Transverse colon (tissue), 4 donors: ENCODE data around the gene NDEL1. TPM values are rescaled to one million over a fixed set of nuclear protein-coding genes. Genes with fewer than 3 reads are reported as not detected.

Experiments used
- DNase-seq: peaks from one replicate; pipeline ENCODE4 v3.0.0-alpha.2; 2019
- H3K27ac ChIP-seq, 4 donors: fragments of 200-600 bp; sonication (generic); 2 replicates each; pipeline ENCODE4 v1.5.1; 2016 to 2018; ENCODE audit warnings: inconsistent platforms in 4 of 4
- H3K27me3 ChIP-seq: fragments of 200-600 bp; sonication (generic); 2 replicates; pipeline ENCODE4 v1.5.1; 2017; ENCODE audit warnings: inconsistent platforms
- H3K36me3 ChIP-seq, 4 donors: fragments of 200-600 bp; sonication (generic); 2 replicates each; pipeline ENCODE4 v1.5.1; 2017 to 2019; ENCODE audit warnings: inconsistent platforms in 4 of 4
- H3K4me1 ChIP-seq, 4 donors: fragments of 200-600 bp; sonication (generic); 2 replicates each; pipeline ENCODE4 v1.5.1; 2017 to 2020; ENCODE audit warnings: inconsistent platforms in 4 of 4
- H3K4me3 ChIP-seq, 4 donors: fragments of 200-600 bp; sonication (generic); 1 replicate in 1 of 4; 2 replicates in 3 of 4; pipeline versions ENCODE4 v1.5.1 to v1.6.1; 2017 to 2019; ENCODE audit warnings: inconsistent platforms in 4 of 4
- H3K9me3 ChIP-seq, 2 donors: fragments of 200-600 bp; sonication (generic); 2 replicates each; pipeline ENCODE4 v1.5.1; 2017 to 2019; ENCODE audit warnings: inconsistent platforms in 2 of 2
- CTCF ChIP-seq, 5 experiments: fragments of 200-600 bp in 3 of 5; fragments of 450-650 bp in 2 of 5; sonication (generic) in 3 of 5; IDR thresholded peaks; 1 replicate in 2 of 5; 2 replicates in 3 of 5; pipeline ENCODE4 v1.5.1; 2016 to 2017; ENCODE audit warnings: antibody characterized with exemption in 5 of 5, inconsistent platforms in 3 of 5, mild to moderate bottlenecking in 2 of 5, moderate library complexity in 1 of 5
- EP300 ChIP-seq: sonication (generic); formaldehyde crosslinking; IDR thresholded peaks from one replicate; pipeline ENCODE4 v1.6.1; 2017; ENCODE audit warnings: antibody characterized with exemption, low read depth
- POLR2A ChIP-seq: fragments of 450-650 bp; IDR thresholded peaks from one replicate; pipeline ENCODE4 v1.6.1; 2016; ENCODE audit warnings: antibody characterized with exemption, mild to moderate bottlenecking, moderate library complexity
- POLR2AphosphoS5 ChIP-seq, 3 donors: sonication (generic); formaldehyde crosslinking; IDR thresholded peaks; one replicate each; pipeline ENCODE4 v1.6.1; 2016; ENCODE audit warnings: antibody characterized with exemption in 3 of 3
- WGBS, 2 donors: methylation state at CpG; one replicate each; pipeline ENCODE4 v1.1.5; 2018; ENCODE audit warnings: low coverage in 1 of 2; 5-methylcytosine and 5-hydroxymethylcytosine counted together
- in situ Hi-C, 4 donors: fragments of 200-750 bp; cut with MboI; loops; one replicate each; pipeline versions ENCODE4 v1.15.0 to v1.15.1; 2017; ENCODE audit warnings: low sequenced_read_pairs in 3 of 4, low pct_ligation_motif_present in 1 of 4, low pct_unique_long_range_greater_than_20kb in 1 of 4
- intact Hi-C: fragments of 100-400 bp; cut with DNase I; formaldehyde crosslinking; loops from one replicate; pipeline ENCODE4 v1.15.1; 2023; ENCODE audit warnings: low total_unique reads
- total RNA-seq, 4 donors: library from RNA; depleted of rRNA; stranded (reverse); fragments of >200 nt; gene quantifications; one replicate each; pipeline ENCODE4 v1.1.0, GENCODE V29; 2016

Gene NDEL1
- total RNA-seq, 4 donors from 2014 or later: 28.3 to 82.4 (median 77.2) TPM

GRCh38 chr17:8436169-8436843, 622 bp downstream of the NDEL1 start:
- Histone ChIP-seq H3K4me1 (peaks cover 11 to 28% (median 15%) of the 10 kb centered on the region in 4 donors), H3K27ac (peak overlapping the region; percentile 97 to 100 (median 100)), H3K36me3 (no peaks in the 10 kb centered on the region), H3K4me3 (peak overlapping the region; percentile 61 to 93 (median 88)), H3K27me3 (no peaks in the 10 kb centered on the region), H3K9me3 (no peaks in the 10 kb centered on the region)
- DNase-seq: peak; percentile 75
- WGBS, 2 donors: 0% methylated on average over 6 to 34 of the region's 43 CpGs
- in situ Hi-C loops (no loop called here), intact Hi-C loops (no loop called here)
- TF ChIP-seq EP300: no peak
- TF ChIP-seq CTCF (IDR thresholded peaks at IDR 0.05): peak in 3 of 5 experiments; percentile 4 to 51 (median 42)
- no peak for TF ChIP-seq POLR2A
- TF ChIP-seq POLR2AphosphoS5 (IDR thresholded peaks at IDR 0.05): peak in 1 of 3 donors; percentile 39

GRCh38 chr17:8436844-8437171, 1.1 kb downstream of the NDEL1 start:
- Histone ChIP-seq H3K4me3 (peak overlapping the region; percentile 61 to 93 (median 88)), H3K27me3 (no peaks in the 10 kb centered on the region), H3K36me3 (no peaks in the 10 kb centered on the region), H3K9me3 (no peaks in the 10 kb centered on the region), H3K4me1 (peaks cover 11 to 33% (median 17%) of the 10 kb centered on the region in 4 donors), H3K27ac (peak overlapping the region; percentile 97 to 100 (median 100))
- intact Hi-C loops (no loop called here), in situ Hi-C loops (no loop called here)
- no peak for DNase-seq
- 10 to 16% methylated on average over 5 of the region's 5 CpGs for WGBS, 2 donors
- no peak for TF ChIP-seq POLR2A

- no peaks in the 10 kb centered on the region for H3K36me3 ChIP-seq
- H3K27ac ChIP-seq: no peak overlapping the region
- H3K4me3 ChIP-seq: no peak overlapping the region
- H3K27me3 ChIP-seq: no peaks in the 10 kb centered on the region
- WGBS, 2 donors: 83 to 85% methylated on average over 1 to 5 of the region's 5 CpGs
- intact Hi-C loops: no loop called here
- peaks cover 11 to 35% (median 17%) of the 10 kb centered on the region in 4 donors for H3K4me1 ChIP-seq
- no peaks in the 10 kb centered on the region for H3K9me3 ChIP-seq
- no peak for TF ChIP-seq EP300
- TF ChIP-seq POLR2AphosphoS5 (IDR thresholded peaks at IDR 0.05): no peak
- no peak for TF ChIP-seq CTCF (IDR thresholded peaks at IDR 0.05)
- no peak for TF ChIP-seq POLR2A
- in situ Hi-C loops: no loop called here
- DNase-seq: no peak
Measured at GRCh38 chr17:8438441-8438840, 2.8 kb downstream of the NDEL1 start.

- Histone ChIP-seq H3K4me1 (peaks cover 11 to 35% (median 17%) of the 10 kb centered on the region in 4 donors), H3K27me3 (no peaks in the 10 kb centered on the region), H3K4me3 (no peak overlapping the region), H3K9me3 (no peaks in the 10 kb centered on the region), H3K36me3 (peaks cover 0 to 7% (median 3%) of the 10 kb centered on the region in 4 donors), H3K27ac (no peak overlapping the region)
- intact Hi-C loops (no loop called here), in situ Hi-C loops (no loop called here)
- TF ChIP-seq POLR2AphosphoS5 (IDR thresholded peaks at IDR 0.05) (no peak), EP300 (no peak), POLR2A (no peak)
- DNase-seq: no peak
- WGBS, 2 donors: 98 to 100% methylated on average over 3 of the region's 3 CpGs
Measured at GRCh38 chr17:8439681-8440080, 4.0 kb downstream of the NDEL1 start.

- Histone ChIP-seq H3K27ac (no peak overlapping the region), H3K4me1 (peaks cover 11 to 31% (median 17%) of the 10 kb centered on the region in 4 donors)
- DNase-seq: no peak
Measured at GRCh38 chr17:8441690-8442089, 6.0 kb downstream of the NDEL1 start.

More at GRCh38 chr17:8441690-8442089, 6.0 kb downstream of the NDEL1 start:
- WGBS, 2 donors: 92 to 100% methylated on average over 2 of the region's 2 CpGs
- Histone ChIP-seq H3K36me3 (peaks cover 0 to 24% (median 8%) of the 10 kb centered on the region in 4 donors), H3K27me3 (no peaks in the 10 kb centered on the region), H3K4me3 (no peak overlapping the region), H3K9me3 (no peaks in the 10 kb centered on the region)
- in situ Hi-C loops (no loop called here), intact Hi-C loops (no loop called here)
- no peak for TF ChIP-seq POLR2AphosphoS5 (IDR thresholded peaks at IDR 0.05)
- TF ChIP-seq EP300: no peak
- TF ChIP-seq POLR2A: no peak
- TF ChIP-seq CTCF (IDR thresholded peaks at IDR 0.05): no peak
